AML-193 (cell line): ENCODE results near the gene GCSH.
"Not testable (repeated sequence)": the region's sequence is repeated elsewhere in the genome, so short reads cannot be mapped to it uniquely, and the experiment has no call there.

Experiments used
- DNase-seq, 2 experiments: peaks; one replicate each; lab custom pipeline; 2025; lab: John Stamatoyannopoulos, UW

The GCSH gene

DNA sequence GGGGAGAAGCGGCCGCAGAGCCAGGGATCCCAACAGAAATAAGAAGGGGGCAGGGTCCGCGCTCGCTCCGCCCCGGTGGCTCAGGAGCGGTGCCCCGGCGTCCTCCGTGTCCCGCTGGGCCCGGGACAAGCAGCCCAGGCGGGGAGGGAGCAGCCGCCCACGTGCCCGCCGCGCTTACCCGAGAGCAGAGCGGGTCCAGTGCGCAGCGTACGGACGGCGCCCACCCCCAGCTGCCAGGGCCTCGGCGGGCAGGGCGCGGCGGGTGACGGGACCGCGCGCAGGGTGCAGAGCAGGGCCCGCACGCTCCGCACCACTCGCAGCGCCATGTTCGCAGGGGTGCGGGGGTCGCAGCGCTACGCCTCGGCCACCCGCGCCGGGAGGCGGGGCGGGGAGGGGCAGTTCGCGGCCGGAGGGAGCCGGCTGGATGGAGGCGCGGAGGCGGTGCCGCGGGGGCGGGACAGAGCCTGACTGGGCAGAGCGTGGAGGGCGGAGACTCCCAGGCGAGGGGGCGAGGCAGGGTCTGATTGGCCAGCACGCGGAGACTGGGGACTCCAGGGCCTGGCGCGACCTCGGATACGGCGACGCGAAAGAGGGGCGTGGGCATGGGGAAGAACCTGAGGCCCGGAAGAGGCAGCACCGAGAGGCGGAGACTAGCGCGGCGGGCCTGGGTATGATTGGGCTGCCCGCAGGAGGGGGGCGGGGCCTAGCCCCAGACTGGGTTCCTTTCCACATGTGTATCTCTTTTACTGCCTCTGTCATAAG lies at the start of gene GCSH:
Gene GCSH, minus strand, starts transcription at position 443 of the 762 bp plus-strand sequence. Its CDS starts 117 bp downstream, at position 326.
- DNase-seq = peak; percentile 94 to 97

DNA sequence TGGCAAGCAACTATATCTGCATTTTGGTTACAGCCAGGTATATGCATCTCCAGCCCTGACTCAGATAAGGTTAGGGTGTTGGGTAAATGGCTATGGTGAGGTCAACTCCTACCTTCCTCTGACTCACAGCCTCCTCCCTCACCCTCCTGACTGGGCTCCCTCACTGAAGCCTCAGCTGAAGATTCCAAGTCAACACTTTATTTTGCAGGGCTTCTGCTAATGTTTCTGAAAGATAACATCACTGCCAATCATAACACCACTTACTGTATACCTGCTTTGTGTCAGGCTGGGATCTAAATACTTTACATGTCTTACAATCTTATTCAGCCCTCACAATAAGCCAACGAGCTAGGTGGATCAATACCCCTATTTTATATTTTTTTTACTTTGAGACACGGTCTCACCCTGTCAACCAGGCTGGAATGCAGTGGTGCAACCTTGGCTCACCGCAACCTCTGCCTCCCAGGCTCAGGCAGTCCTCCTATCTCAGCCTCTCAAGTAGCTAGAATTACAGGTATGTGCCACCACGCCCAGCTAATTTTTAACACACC lies 47.8 kb upstream of the GCSH start:
- DNase-seq = no peak

DNA sequence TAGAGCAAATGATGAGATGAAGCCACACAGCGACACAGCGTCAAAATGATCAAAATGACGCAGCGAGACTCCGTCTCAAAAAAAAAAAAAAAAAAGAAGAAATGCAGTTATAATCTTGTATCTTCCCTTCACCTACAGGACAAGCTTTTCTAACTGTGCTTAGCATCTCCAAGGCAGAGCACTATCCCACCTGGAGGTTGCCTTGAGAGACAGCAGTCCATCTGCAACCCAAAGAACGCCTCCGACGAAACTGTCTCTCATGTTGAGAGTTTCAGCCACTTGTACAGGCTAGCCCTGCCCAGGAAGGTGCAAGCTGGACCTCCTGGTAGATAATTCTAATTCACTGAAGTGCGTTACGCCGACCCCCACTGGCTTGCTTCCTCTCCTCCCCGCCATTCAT lies 46.7 kb upstream of the GCSH start:
- DNase-seq = no peak

DNA sequence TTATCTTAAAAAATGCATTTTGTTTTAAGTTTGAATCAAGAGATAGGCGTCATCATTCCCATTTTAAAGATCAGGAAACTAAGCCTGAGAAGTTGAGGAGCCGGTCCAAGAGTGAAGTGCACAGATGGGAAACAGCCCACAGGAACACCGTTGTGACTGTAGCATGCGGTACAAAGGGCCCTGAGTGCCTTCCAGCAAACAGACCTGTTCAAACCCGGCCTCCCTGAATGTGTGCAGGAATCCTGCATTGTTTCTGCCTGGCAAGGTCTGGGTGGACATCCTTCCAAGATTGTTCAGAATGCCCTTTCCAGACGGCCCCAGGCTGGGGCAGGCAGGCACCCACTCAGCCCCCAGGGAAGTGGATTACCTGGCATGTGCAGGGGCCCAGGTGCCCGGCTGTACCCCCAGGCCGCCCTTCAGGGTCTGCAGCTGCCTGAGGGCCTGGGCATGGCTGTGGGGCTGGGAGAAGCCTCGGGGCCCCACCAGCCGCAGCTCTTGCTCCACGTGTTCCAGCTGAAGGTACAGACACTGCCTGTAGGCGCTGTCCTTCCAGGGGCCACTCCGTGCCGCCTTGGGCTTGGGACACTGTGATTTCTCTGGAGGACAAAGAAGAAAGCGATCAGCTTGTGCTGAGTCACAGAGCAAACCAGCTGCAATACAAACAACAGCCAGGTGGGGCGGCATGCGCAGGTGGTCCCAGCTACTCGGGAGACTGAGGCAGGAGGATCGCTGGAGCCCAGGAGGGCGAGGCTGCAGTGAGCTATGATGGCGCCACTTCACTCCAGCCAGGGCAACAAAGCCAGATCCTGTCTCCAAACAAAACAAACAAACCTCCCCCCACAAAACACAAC lies 45.0 kb upstream of the GCSH start:
- DNase-seq = no peak

DNA sequence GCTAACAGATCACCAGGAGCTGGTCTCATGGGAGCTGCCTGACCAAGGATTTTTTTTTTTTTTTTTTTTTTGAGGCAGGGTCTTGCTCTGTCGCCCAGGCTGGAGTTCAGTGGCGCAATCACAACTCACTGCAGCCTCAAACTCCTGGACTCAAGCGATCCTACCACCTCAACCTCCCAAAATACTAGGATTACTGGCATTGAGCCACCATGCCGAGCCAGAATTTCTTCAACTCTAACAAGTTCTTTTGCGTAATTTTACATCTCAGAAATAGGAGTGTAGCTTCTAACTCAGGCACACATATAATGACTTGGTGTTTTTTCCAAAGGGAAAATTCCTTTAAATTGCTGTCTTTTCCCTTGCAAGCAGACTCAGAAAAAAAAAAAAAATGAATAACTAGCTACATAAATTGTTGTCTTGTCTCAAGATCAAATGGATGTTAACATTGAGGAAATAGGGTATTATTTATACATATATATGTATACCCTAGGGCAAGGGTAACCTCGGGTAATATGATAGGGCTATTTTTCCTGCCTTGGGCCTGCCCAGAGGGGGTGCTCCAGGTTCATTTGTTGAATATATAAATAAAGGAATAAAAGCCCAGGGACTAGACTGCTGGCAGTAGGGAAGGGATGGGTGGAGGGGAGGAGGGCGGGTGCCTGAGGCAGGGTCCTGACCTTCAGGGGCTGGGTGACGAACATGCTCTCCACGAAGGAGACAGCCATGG lies 42.8 kb upstream of the GCSH start:
- DNase-seq = no peak

DNA sequence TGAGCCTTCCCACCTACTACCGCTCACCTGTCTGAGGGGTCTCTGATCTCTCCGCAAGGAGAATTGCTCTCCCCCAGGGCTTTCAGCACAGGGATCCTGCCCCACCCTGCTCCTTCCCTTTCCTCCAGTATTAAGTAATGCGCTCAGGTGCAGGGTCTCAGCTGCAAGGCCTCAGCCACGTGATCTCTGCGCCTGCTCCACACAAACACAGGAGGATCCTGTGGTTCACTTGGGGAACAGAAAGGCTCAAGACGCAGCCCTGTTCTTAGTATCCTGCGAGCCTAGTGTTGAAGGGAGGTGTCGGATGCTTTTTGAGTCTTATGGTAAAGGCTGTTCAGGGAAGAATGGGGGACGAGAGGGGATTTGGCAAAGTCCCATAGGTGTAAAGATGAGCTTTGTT lies 41.6 kb upstream of the GCSH start:
- DNase-seq = no peak

DNA sequence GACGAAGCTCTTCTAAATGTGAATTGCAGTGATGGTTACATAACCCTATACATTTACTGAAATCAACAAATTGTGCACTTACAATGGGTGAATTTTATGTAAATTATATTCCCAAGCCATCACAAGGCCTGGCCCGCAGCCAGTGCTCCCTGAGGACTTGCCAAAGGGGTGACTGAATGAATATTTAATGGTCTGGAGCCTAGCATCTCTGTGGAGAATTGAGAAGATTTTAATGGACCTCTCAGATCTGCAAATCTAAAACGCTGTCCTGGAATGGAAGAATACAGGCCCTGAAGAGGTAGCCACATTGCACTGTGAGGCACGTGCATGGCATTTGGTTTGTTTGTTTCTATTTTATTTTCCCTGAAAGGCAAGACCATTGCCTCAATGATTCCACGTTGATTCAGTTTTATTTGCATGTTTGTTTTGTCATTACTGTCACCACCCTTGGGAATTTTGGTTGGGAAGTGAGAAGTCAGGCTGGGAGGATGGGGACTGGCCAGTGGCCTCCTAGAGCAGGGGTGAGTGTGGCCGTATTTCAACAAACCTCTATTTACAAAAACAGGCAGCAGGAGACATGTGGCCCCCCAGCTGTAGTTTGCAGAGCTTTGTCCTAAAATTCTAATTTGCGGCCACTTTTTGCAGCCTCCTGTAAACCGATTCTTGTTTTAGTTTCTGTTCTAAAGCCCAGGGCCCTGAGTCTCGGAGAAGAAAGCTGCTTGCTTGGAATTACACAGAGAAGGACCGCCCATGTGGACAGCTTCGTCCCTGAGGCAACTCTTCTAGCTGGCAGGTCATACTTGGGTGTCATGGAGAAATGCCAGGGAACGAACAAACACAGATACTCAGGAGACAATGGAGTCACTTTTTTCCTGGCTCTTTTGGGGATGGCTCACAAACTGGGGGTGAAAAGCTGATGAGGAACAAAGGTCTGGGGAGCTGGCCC lies 40.5 kb upstream of the GCSH start:
- no peak for DNase-seq

DNA sequence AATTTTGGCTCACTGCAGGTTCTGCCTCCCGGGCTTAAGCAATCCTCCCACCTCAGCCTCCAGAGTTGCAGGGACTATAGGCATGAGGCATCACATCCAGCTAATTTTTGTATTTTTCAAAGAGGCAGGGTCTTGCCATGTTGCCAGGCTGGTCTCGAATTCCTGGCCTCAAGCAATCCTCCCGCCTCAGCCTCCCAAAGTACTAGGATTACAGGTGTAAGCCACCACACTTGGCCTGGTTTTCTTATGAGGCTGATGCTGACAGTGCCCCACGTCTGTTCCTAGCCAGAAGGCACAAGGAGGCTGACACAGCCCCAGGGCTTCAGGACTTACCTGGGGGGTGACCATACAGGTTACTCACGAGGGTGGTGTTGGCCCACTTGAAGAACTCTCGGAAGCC lies 33.9 kb upstream of the GCSH start:
- DNase-seq = no peak

DNA sequence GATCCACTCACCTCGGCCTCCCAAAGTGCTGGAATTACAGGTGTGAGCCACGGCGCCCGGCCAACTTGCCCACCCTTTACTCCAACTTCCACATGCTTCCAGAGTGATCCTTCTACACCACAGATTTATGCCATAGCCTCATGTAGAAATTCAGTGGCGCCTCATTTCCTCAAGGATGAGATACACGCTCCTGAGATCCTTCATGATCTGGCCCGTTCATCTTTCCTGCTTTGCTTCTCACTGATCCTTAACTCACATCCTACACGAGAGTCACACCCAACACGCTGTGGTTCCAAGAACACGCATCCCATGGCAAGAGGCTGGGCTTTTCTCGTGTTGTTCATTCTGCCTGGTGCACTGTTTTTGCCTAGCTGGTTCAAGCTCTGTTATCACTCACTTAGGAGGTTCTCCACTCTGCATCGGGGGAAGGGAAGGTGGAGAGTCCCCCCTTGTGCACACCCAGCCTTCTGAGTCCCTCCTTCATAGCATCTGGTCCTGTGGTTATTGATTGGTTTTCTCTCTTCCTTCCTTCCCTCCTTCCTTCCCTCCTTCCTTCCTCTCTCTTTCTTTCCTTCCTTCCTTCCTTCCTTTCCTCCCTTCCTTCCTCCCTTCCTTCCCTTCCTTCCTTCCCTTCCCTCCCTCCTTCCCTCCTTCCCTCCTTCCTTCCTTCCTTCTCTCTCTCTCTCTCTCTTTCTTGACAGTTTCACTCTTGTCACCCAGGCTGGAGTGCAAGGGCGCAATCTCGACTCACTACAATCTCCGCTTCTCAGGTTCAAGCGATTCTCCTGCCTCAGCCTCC lies 32.7 kb upstream of the GCSH start:
- DNase-seq = no peak

DNA sequence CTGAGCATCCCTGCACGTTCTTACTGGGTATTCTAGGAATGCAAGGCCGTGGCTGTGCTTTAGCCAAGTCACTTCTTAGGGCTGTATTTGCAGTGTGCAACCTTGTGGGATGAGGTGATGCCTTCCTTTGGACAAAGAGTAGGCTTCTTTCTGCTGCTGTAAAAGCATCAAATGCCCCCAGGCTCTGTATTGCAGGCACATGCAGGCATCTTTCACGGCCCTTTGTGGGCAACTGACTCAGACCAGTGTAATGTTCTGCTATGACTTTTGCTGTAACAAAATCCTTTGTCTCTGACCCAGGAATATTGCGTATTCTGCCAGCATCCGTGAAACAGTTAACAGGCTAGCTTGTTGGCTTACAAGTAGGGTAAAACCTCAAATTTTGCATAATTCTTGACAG lies 30.9 kb upstream of the GCSH start:
- DNase-seq = no peak

DNA sequence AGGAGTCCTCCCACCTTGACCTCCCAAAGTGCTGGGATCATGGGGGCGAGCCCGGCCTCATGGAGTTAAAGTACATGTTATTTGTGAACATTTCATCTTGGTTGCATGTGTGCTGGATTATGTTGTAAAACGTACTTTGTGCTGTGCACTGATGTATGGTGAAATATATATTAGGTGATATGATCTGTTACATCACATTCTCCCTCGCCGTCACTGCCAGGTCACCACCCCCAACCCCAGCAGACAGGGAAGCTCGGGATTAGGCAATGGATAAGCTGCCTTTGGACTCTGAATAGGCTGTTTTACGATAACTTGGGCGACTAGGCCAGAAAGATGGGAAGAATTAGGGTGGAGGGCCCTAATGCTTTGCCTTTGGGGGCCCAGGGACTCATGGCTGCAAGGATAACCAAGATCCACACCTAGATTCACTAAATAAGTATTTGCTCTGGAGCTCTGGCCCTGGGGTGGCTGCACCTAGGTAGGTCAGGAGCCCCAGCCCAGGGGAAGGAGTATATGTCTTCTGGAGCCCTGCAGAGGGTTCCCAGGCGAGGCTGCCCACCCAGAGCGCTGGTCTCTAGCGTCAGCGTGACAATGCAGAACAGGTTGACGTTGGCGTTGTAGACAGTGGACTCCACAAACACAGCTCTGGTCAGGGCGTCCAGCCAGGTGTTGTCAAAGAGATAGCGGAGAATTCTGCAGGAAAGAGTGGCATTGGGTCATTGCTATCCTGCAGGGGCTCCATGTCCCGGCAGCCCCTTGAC lies 27.1 kb upstream of the GCSH start:
- no peak for DNase-seq

DNA sequence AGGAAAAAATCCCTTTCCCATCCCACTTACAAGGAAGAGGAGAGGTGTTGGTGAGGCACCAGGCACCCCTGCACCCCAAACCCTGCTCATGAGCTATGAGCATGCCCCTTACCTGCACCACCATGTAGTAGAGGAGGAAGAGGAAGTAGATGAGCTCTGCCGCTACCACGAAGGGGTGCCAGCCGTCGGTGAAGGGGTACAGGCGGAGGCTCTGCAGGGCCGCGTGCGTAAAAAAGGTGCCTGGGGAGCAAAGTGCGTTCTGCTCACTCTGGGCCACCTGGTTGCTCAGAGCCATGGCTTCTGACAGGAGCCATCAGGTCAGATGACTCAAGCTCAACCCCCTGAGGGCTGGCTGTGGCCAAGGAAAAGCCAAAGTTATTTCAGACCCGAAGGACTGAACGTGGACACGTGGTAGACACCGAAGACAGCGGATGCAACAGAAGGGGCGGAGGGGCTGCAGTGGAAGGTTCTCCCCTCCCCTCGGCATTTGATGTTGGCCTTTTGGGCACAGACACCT lies 25.3 kb upstream of the GCSH start:
- DNase-seq = no peak

DNA sequence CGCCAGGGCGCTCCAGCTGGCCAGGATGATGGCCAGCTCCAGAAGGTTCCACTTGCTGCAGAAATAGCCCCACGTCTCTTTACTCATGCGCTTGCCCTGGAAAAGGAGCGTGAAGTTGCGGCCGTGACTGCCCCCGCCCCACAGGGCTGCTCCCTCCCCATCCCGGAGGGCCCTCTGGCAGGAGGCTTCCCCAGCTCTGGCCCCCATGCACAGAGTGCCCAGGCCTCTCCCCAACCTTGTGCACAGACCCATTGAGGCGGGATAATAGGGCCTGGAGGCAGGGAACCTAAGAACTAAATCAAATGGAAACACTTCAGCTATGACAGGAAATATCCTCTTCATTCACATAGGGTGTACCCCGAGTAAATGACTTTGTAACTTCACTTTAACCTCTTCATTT lies 21.2 kb upstream of the GCSH start:
- no peak for DNase-seq

DNA sequence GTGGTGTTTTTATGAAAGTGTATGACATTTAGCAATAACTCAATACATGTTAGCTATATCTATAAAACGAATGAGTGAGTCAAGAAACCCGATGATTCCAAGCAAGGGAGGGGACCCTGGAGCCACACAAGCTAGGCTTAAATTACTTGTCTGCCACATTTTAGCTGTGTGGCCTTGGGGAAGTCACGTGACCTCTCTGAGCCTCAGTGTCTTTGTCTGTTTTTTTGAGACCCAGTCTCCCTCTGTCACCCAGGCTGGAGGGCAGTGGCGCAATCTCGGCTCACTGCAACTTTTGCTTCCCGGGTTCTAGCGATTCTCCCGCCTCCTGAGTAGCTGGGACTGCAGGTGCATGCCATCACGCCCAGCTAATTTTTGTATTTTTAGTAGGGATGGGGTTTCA lies 20.1 kb upstream of the GCSH start:
- DNase-seq = no peak

DNA sequence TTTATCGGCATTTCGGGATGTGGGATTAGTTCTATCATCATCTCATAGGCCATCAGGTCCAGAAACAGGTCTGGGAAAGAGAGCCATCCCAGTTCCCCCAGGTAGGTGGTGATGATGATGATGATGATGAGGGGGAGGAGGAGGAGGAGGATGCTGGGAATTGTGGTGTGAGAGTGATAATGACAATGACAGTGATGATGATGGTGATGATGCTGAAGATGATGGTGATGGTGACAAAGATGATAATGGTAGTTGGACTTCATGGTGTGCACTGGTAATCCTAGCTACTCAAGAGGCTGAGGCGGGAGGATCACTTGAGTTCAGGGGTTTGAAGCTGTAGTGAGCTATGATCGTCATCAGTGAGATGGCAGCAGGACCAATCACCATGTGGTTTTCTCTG lies 16.3 kb upstream of the GCSH start:
- DNase-seq = no peak

DNA sequence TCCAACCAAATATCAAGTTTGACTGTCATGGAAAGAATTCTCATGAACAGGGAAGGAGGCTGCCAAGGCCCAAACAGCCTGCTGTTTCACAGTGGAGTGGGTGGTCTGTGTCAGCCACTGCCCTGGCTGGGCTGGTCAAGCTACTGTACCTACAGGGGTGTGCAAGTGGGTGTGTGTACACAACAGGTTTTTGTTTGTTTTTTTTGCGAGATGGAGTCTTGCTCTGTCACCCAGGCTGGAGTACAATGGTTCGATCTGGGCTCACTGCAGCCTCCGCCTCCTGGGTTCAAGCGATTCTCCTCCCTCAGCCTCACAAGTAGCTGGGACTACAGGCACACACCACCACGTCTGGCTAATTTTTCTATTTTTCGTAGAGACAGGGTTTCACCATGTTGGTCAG lies 13.1 kb upstream of the GCSH start:
- DNase-seq = not testable (repeated sequence)

DNA sequence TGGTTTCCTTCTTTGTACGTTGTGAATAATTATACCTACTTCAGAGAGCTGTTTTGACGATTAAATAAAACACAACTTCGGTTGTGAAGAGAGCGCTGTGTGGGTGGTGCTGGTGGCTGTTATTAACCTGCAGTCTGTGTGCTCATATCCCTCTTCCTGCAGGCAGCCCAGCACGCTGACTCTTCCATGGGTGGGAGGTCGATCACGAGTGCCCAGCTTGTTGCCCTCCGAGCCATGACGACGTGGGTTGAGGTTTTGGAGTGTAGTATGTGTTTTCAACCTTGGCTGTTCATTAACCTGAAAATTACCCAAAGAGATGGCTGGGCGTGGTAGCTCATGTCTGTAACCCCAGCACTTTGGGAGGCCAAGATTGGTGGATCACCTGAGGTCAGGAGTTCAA lies 11.3 kb upstream of the GCSH start:
- DNase-seq = no peak

DNA sequence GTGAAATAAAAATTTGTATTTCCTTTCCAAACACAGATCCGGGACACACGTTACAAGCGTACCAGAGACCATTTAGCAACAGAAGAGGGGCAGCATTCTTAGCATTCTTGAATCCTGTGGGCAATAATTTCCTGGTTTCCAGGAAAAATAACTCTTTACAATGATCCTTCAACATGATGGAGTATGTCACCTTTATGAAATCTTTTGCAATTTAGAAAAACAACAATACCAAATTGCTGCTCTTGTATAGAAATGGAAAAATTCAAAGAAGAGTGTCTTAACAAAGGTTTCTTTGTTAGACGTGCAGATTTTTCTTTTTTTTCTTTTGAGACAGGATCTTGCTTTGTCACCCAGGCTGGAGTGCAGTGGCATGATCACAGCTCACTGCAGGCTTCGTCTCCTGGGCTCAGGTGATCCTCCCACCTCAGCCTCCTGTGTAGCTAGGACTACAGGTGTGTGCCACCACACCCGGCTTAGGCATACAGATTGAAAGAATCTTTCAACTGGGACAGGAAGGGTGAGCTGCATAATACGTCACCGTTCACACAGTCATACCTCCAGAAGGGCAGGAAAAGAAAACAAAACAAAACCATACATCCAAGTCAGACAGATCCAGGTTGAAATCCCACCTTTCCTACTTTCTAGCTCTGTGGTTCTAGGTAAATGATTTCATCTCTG lies 10.8 kb upstream of the GCSH start:
- no peak for DNase-seq

DNA sequence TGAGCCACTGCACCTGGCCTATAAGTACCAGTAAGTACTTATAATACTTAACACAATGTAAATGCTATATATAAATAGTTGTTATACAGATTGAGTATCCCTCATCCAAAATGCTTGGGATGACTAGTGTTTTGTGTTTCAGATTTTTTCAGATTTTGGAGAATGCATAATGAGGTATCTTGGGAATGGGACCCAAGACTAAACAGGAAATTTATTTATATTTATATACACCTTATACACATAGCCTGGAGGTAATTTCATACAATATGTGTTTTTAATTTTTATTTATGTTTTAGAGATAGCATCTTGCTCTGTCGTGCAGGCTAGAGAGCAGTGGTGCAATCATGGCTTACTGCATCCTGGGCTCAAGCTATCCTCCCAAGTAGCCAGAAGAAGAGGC lies 9.8 kb upstream of the GCSH start:
- no peak for DNase-seq
